ENCODE results near the gene IYD.
"Not testable (repeated sequence)": the region's sequence is repeated elsewhere in the genome, so short reads cannot be mapped to it uniquely, and the experiment has no call there.

Gene IYD

GRCh38 chr6:150426198-150426597 lies 57.4 kb downstream of the IYD start:
- no peak for DNase-seq (ENCODE audit: extremely low read depth in 1 of 2, low read depth in 1 of 2)

- DNase-seq (ENCODE audit: extremely low read depth in 1 of 2, low read depth in 1 of 2) = no peak
These were observed 58.3 kb downstream of the IYD start for GRCh38 chr6:150427037-150427602.

- no peak for DNase-seq (ENCODE audit: extremely low read depth in 1 of 2, low read depth in 1 of 2)
These were observed 59.0 kb downstream of the IYD start for GRCh38 chr6:150427843-150428242.

GRCh38 chr6:150430815-150431214 lies 62.0 kb downstream of the IYD start:
- DNase-seq (ENCODE audit: extremely low read depth in 1 of 2, low read depth in 1 of 2) = no peak

- no peak for DNase-seq (ENCODE audit: extremely low read depth in 1 of 2, low read depth in 1 of 2)
These were observed 66.5 kb downstream of the IYD start for GRCh38 chr6:150435360-150435759.

GRCh38 chr6:150435832-150436231 lies 67.0 kb downstream of the IYD start:
- no peak for DNase-seq (ENCODE audit: extremely low read depth in 1 of 2, low read depth in 1 of 2)

- DNase-seq (ENCODE audit: extremely low read depth in 1 of 2, low read depth in 1 of 2) = no peak
These were observed 70.6 kb downstream of the IYD start for GRCh38 chr6:150439373-150439772.

- no peak for DNase-seq (ENCODE audit: extremely low read depth in 1 of 2, low read depth in 1 of 2)
These were observed 74.8 kb downstream of the IYD start for GRCh38 chr6:150443621-150444020.

GRCh38 chr6:150444308-150444707 lies 75.5 kb downstream of the IYD start:
- DNase-seq (ENCODE audit: extremely low read depth in 1 of 2, low read depth in 1 of 2) = no peak

- no peak for DNase-seq (ENCODE audit: extremely low read depth in 1 of 2, low read depth in 1 of 2)
These were observed 76.7 kb downstream of the IYD start for GRCh38 chr6:150445486-150445885.

- DNase-seq (ENCODE audit: extremely low read depth in 1 of 2, low read depth in 1 of 2) = no peak
These were observed 79.4 kb downstream of the IYD start for GRCh38 chr6:150448221-150448620.

GRCh38 chr6:150449055-150449454 lies 80.2 kb downstream of the IYD start:
- not testable (repeated sequence) for DNase-seq (ENCODE audit: extremely low read depth in 1 of 2, low read depth in 1 of 2)

- no peak for DNase-seq (ENCODE audit: extremely low read depth in 1 of 2, low read depth in 1 of 2)
These were observed 82.1 kb downstream of the IYD start for GRCh38 chr6:150450918-150451317.

GRCh38 chr6:150451807-150452427 lies 83.1 kb downstream of the IYD start:
- no peak for DNase-seq (ENCODE audit: extremely low read depth in 1 of 2, low read depth in 1 of 2)

GRCh38 chr6:150452428-150453243 lies 83.8 kb downstream of the IYD start:
- no peak for DNase-seq (ENCODE audit: extremely low read depth in 1 of 2, low read depth in 1 of 2)

GRCh38 chr6:150453357-150453756 lies 84.5 kb downstream of the IYD start:
- DNase-seq (ENCODE audit: extremely low read depth in 1 of 2, low read depth in 1 of 2) = no peak

Measured in stimulated activated CD8-positive, alpha-beta memory T cell treated with anti-CD3 and anti-CD28 coated beads, Interleukin-7, amount 100 ng/mL, for 48 hours (primary cell).